Smooth muscle cell (in vitro differentiated cells): ENCODE data around the gene KPTN. TPM values are rescaled to one million over a fixed set of nuclear protein-coding genes. Genes with fewer than 3 reads are reported as not detected.
"Not testable (repeated sequence)": the region's sequence is repeated elsewhere in the genome, so short reads cannot be mapped to it uniquely, and the experiment has no call there.

Source experiments
- DNase-seq: peaks from one replicate; lab custom pipeline; 2025; ENCODE audit not compliant: unreplicated experiment; lab: John Stamatoyannopoulos, UW
- H2AFZ ChIP-seq: fragments of 200-600 bp; sonication (generic); 2 replicates; pipeline ENCODE4 v1.6.0; 2016; ENCODE audit warnings: antibody characterized with exemption, low read depth, mild to moderate bottlenecking
- H3F3A ChIP-seq: fragments of 200-600 bp; sonication (generic); 2 replicates; pipeline ENCODE4 v1.6.0; 2017; ENCODE audit warnings: antibody characterized with exemption, low read depth
- H3K27ac ChIP-seq: fragments of 200-600 bp; sonication (generic); 2 replicates; pipeline ENCODE4 v1.5.1; 2016; ENCODE audit warnings: low read depth, mild to moderate bottlenecking
- H3K27me3 ChIP-seq: fragments of 200-600 bp; sonication (generic); 2 replicates; pipeline ENCODE4 v1.6.1; 2016; ENCODE audit warnings: low read depth, mild to moderate bottlenecking
- H3K36me3 ChIP-seq: fragments of 200-600 bp; sonication (generic); 2 replicates; pipeline ENCODE4 v1.5.1; 2016; ENCODE audit warnings: low read depth
- H3K4me1 ChIP-seq: fragments of 200-600 bp; sonication (generic); 2 replicates; pipeline ENCODE4 v1.5.1; 2016; ENCODE audit warnings: low read depth
- H3K4me2 ChIP-seq: fragments of 200-600 bp; sonication (generic); 2 replicates; pipeline ENCODE4 v1.6.0; 2016; ENCODE audit warnings: mild to moderate bottlenecking
- H3K4me3 ChIP-seq: fragments of 200-600 bp; sonication (generic); 2 replicates; pipeline ENCODE4 v1.5.1; 2016; ENCODE audit warnings: mild to moderate bottlenecking
- H3K79me2 ChIP-seq: fragments of 200-600 bp; sonication (generic); 2 replicates; pipeline ENCODE4 v1.6.0; 2016; ENCODE audit warnings: low read depth, mild to moderate bottlenecking
- H3K9ac ChIP-seq: fragments of 200-600 bp; sonication (generic); 2 replicates; pipeline ENCODE4 v1.6.0; 2016; ENCODE audit warnings: low read depth
- H3K9me3 ChIP-seq: fragments of 200-600 bp; sonication (generic); replicated peaks from 2 replicates; pipeline ENCODE4 v1.5.1; 2016; ENCODE audit warnings: low read depth
- H4K20me1 ChIP-seq: fragments of 200-600 bp; sonication (generic); 2 replicates; pipeline ENCODE4 v1.6.0; 2016; ENCODE audit warnings: low read depth
- WGBS: methylation state at CpG from one replicate; pipeline ENCODE4 v1.1.7; 2016; ENCODE audit warnings: low lambda C conversion rate; 5-methylcytosine and 5-hydroxymethylcytosine counted together
- polyA plus RNA-seq: library from polyadenylated mRNA; unstranded; fragments of >200 nt; fragmentation: Nextera tagmentation; extraction: Ambion mirVana; gene quantifications from 2 replicates; pipeline ENCODE4 v1.2.1, GENCODE V29; 2016
- total RNA-seq: library from RNA; depleted of rRNA; stranded (reverse); fragments of >200 nt; gene quantifications from 2 replicates; pipeline ENCODE4 v1.2.3, GENCODE V29; 2014
- TF ChIP-seq, protein P1 (sequence below): fragments of 200-600 bp; sonication (generic); IDR thresholded peaks from 2 replicates; pipeline ENCODE4 v1.5.1; 2017; ENCODE audit warnings: borderline replicate concordance, mild to moderate bottlenecking, antibody characterized with exemption; ENCODE audit not compliant: insufficient read depth, poor library complexity, severe bottlenecking

KPTN gene
- total and polyA plus RNA-seq, 2 experiments from 2014 or later: 10.6 to 12.2 TPM

- 95% methylated on average over 17 of the region's 17 CpGs for WGBS
- H3K9ac ChIP-seq: no peak overlapping the region
Observed at GRCh38 chr19:47489072-47489914, 5.3 kb upstream of the KPTN start.

GRCh38 chr19:47487551-47488515 lies 3.8 kb upstream of the KPTN start:
- Histone ChIP-seq H3K27me3 (no peaks in the 10 kb centered on the region), H4K20me1 (no peaks in the 10 kb centered on the region), H2AFZ (no peak overlapping the region), H3K9me3 (no peaks in the 10 kb centered on the region), H3K36me3 (no peaks in the 10 kb centered on the region), H3K27ac (no peak overlapping the region), H3K4me2 (no peak overlapping the region), H3K4me1 (no peaks in the 10 kb centered on the region), H3K9ac (no peak overlapping the region), H3F3A (peaks cover 4% of the 10 kb centered on the region), H3K79me2 (no peaks in the 10 kb centered on the region), H3K4me3 (no peak overlapping the region)
- DNase-seq: no peak
- TF ChIP-seq, protein P1, sequence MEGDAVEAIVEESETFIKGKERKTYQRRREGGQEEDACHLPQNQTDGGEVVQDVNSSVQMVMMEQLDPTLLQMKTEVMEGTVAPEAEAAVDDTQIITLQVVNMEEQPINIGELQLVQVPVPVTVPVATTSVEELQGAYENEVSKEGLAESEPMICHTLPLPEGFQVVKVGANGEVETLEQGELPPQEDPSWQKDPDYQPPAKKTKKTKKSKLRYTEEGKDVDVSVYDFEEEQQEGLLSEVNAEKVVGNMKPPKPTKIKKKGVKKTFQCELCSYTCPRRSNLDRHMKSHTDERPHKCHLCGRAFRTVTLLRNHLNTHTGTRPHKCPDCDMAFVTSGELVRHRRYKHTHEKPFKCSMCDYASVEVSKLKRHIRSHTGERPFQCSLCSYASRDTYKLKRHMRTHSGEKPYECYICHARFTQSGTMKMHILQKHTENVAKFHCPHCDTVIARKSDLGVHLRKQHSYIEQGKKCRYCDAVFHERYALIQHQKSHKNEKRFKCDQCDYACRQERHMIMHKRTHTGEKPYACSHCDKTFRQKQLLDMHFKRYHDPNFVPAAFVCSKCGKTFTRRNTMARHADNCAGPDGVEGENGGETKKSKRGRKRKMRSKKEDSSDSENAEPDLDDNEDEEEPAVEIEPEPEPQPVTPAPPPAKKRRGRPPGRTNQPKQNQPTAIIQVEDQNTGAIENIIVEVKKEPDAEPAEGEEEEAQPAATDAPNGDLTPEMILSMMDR: no peak
- 96% methylated on average over 18 of the region's 19 CpGs for WGBS

More at GRCh38 chr19:47489072-47489914, 5.3 kb upstream of the KPTN start:
- Histone ChIP-seq H3K36me3 (no peaks in the 10 kb centered on the region), H4K20me1 (peaks cover 5% of the 10 kb centered on the region), H3K4me1 (no peaks in the 10 kb centered on the region), H3F3A (peaks cover 4% of the 10 kb centered on the region), H3K4me2 (no peak overlapping the region), H3K27ac (no peak overlapping the region), H3K27me3 (no peaks in the 10 kb centered on the region), H2AFZ (no peak overlapping the region), H3K9me3 (no peaks in the 10 kb centered on the region), H3K79me2 (no peaks in the 10 kb centered on the region), H3K4me3 (no peak overlapping the region)
- TF ChIP-seq, protein P1: no peak
- no peak for DNase-seq

GRCh38 chr19:47486900-47487299 lies 2.9 kb upstream of the KPTN start:
- Histone ChIP-seq H3K9me3 (no peaks in the 10 kb centered on the region), H3K4me1 (no peaks in the 10 kb centered on the region), H3K27me3 (no peaks in the 10 kb centered on the region), H2AFZ (no peak overlapping the region), H4K20me1 (no peaks in the 10 kb centered on the region), H3K4me2 (no peak overlapping the region), H3K27ac (no peak overlapping the region), H3K4me3 (no peak overlapping the region), H3F3A (peaks cover 4% of the 10 kb centered on the region), H3K36me3 (no peaks in the 10 kb centered on the region), H3K9ac (no peak overlapping the region), H3K79me2 (no peaks in the 10 kb centered on the region)
- TF ChIP-seq, protein P1: no peak
- 98% methylated on average over 9 of the region's 9 CpGs for WGBS
- DNase-seq: no peak

GRCh38 chr19:47486220-47486619 lies 2.2 kb upstream of the KPTN start:
- H3K9me3 ChIP-seq, DNase-seq, H3K4me3 ChIP-seq, H3K9ac ChIP-seq, H2AFZ ChIP-seq, H3K4me1 ChIP-seq, H3K4me2 ChIP-seq, H3K27me3 ChIP-seq, H3K27ac ChIP-seq, H3K36me3 ChIP-seq, H3K79me2 ChIP-seq, H4K20me1 ChIP-seq, H3F3A ChIP-seq: not testable (repeated sequence)
- 95% methylated on average over 13 of the region's 13 CpGs for WGBS
